Fibroblast of lung (primary cell): ENCODE measurements around the gene GRIN1. TPM values are rescaled to one million over a fixed set of nuclear protein-coding genes. Genes with fewer than 3 reads are reported as not detected.

Experiments used
- DNase-seq, 2 donors: peaks; one replicate each; pipeline versions ENCODE4 v3.0.0 to v3.0.0-alpha.2; 2010; ENCODE audit warnings: low read depth in 2 of 2
- H2AFZ ChIP-seq: 2 replicates; pipeline ENCODE4 v1.5.1; 2012; ENCODE audit warnings: low read length, control low read depth, inconsistent platforms
- H3K27ac ChIP-seq: 2 replicates; pipeline ENCODE4 v1.5.1; 2011; ENCODE audit warnings: low read length, control low read depth; ENCODE audit not compliant: insufficient read depth
- H3K27me3 ChIP-seq: 2 replicates; pipeline ENCODE4 v1.5.1; 2011; ENCODE audit warnings: mild to moderate bottlenecking, low read length; ENCODE audit not compliant: control insufficient read depth, insufficient read depth
- H3K36me3 ChIP-seq: 2 replicates; pipeline ENCODE4 v1.5.1; 2011; ENCODE audit warnings: low read length; ENCODE audit not compliant: control insufficient read depth, insufficient read depth
- H3K4me1 ChIP-seq: 2 replicates; pipeline ENCODE4 v1.5.1; 2011; ENCODE audit warnings: low read length; ENCODE audit not compliant: control insufficient read depth, insufficient read depth; ENCODE audit errors: extremely low read depth
- H3K4me2 ChIP-seq: 2 replicates; pipeline ENCODE4 v1.5.1; 2011; ENCODE audit warnings: low read length, control low read depth; ENCODE audit not compliant: insufficient read depth; ENCODE audit errors: extremely low read depth
- H3K4me3 ChIP-seq, 4 experiments: fragments of 200-600 bp in 1 of 4; sonication (generic) in 1 of 4; replicated peaks in 1 of 4; 2 replicates each; pipeline ENCODE4 v1.5.1; 2011 to 2016; ENCODE audit warnings: low read length in 4 of 4, low read depth in 3 of 4, mild to moderate bottlenecking in 3 of 4, control low read depth in 2 of 4, inconsistent platforms in 1 of 4, mixed read lengths in 1 of 4; ENCODE audit not compliant: insufficient read depth in 1 of 4; ENCODE audit errors: control extremely low read depth in 1 of 4
- H3K79me2 ChIP-seq: 2 replicates; pipeline ENCODE4 v1.5.1; 2012; ENCODE audit warnings: mild to moderate bottlenecking, low read length, inconsistent platforms; ENCODE audit not compliant: control insufficient read depth, insufficient read depth
- H3K9ac ChIP-seq: 2 replicates; pipeline ENCODE4 v1.5.1; 2011; ENCODE audit warnings: mild to moderate bottlenecking, low read length, control low read depth; ENCODE audit not compliant: insufficient read depth
- H3K9me3 ChIP-seq: 2 replicates; pipeline ENCODE4 v1.5.1; 2012; ENCODE audit warnings: low read depth, low read length; ENCODE audit not compliant: control insufficient read depth, insufficient read depth
- H4K20me1 ChIP-seq: 2 replicates; pipeline ENCODE4 v1.5.1; 2011; ENCODE audit warnings: low read length; ENCODE audit not compliant: control insufficient read depth, insufficient read depth; ENCODE audit errors: extremely low read depth
- CTCF ChIP-seq, 2 donors: IDR thresholded peaks in 1 of 2; conservative IDR thresholded peaks in 1 of 2; 1 replicate in 1 of 2; 2 replicates in 1 of 2; pipeline ENCODE4 v1.5.1; 2011 to 2012; ENCODE audit warnings: low read length in 2 of 2, control low read depth in 1 of 2, inconsistent platforms in 1 of 2, low read depth in 1 of 2, mild to moderate bottlenecking in 1 of 2
- EZH2 ChIP-seq: IDR thresholded peaks from 2 replicates; pipeline ENCODE4 v1.5.1; 2012; ENCODE audit warnings: low read length, control low read depth, mild to moderate bottlenecking; ENCODE audit errors: missing control alignments
- polyA plus RNA-seq, 2 donors: library from polyadenylated mRNA; depleted of rRNA in 1 of 2; stranded (reverse) in 1 of 2; unstranded in 1 of 2; fragments of >200 nt; gene quantifications; 2 replicates each; pipeline ENCODE4 v1.2.1, GENCODE V29; 2011 to 2012; ENCODE audit warnings: missing spikeins in 1 of 2
- total RNA-seq: library from RNA; depleted of rRNA; stranded (reverse); fragments of >200 nt; gene quantifications from 2 replicates; pipeline ENCODE4 v1.2.1, GENCODE V29; 2014

Gene GRIN1
- total and polyA plus RNA-seq, 2 donors (not counting 1 experiment from before 2014, with no cell fraction given) = under 0.01 to 0.08 TPM

- TF ChIP-seq EZH2 = peak; percentile 61
- no peak for TF ChIP-seq CTCF (conservative IDR thresholded peaks at IDR 0.05 in 1 of 2, IDR thresholded peaks at IDR 0.05 in 1 of 2; ENCODE audit: low read depth in 1 of 2, low read length in 2 of 2)
- no peaks in the 10 kb centered on the region for H3K36me3 ChIP-seq
- H2AFZ ChIP-seq = no peak overlapping the region
- no peaks in the 10 kb centered on the region for H4K20me1 ChIP-seq
- no peak overlapping the region for H3K4me3 ChIP-seq
- no peak for DNase-seq
- H3K27me3 ChIP-seq = peaks cover 42% of the 10 kb centered on the region
- no peak overlapping the region for H3K4me2 ChIP-seq
- H3K27ac ChIP-seq = no peak overlapping the region
- no peaks in the 10 kb centered on the region for H3K79me2 ChIP-seq
- H3K9me3 ChIP-seq = no peaks in the 10 kb centered on the region
- H3K4me1 ChIP-seq = no peaks in the 10 kb centered on the region
- H3K9ac ChIP-seq = no peak overlapping the region
Observed at GRCh38 chr9:137161558-137162486, 22.9 kb downstream of the GRIN1 start.

- no peaks in the 10 kb centered on the region for H3K9me3 ChIP-seq
- no peaks in the 10 kb centered on the region for H3K79me2 ChIP-seq
- DNase-seq = no peak
- no peak overlapping the region for H3K27ac ChIP-seq
- no peaks in the 10 kb centered on the region for H3K4me1 ChIP-seq
- peaks cover 44% of the 10 kb centered on the region for H3K27me3 ChIP-seq
- H3K9ac ChIP-seq = no peak overlapping the region
- H2AFZ ChIP-seq = peak overlapping the region; percentile 30
- H3K36me3 ChIP-seq = no peaks in the 10 kb centered on the region
- peak overlapping the region in 2 of 4 experiments; percentile 7 to 17 for H3K4me3 ChIP-seq
- TF ChIP-seq CTCF (conservative IDR thresholded peaks at IDR 0.05 in 1 of 2, IDR thresholded peaks at IDR 0.05 in 1 of 2; ENCODE audit: low read depth in 1 of 2, low read length in 2 of 2) (no peak), EZH2 (peak; percentile 89)
- H3K4me2 ChIP-seq = peak overlapping the region; percentile 59
- H4K20me1 ChIP-seq = no peaks in the 10 kb centered on the region
Observed at GRCh38 chr9:137162505-137163364, 23.8 kb downstream of the GRIN1 start.

- Histone ChIP-seq H3K4me1 (no peaks in the 10 kb centered on the region), H3K79me2 (no peaks in the 10 kb centered on the region), H3K4me3 (peak overlapping the region in 2 of 4 experiments; percentile 7 to 17), H3K9ac (no peak overlapping the region), H4K20me1 (no peaks in the 10 kb centered on the region), H3K9me3 (no peaks in the 10 kb centered on the region), H2AFZ (peak overlapping the region; percentile 30), H3K4me2 (peak overlapping the region; percentile 59), H3K36me3 (no peaks in the 10 kb centered on the region), H3K27me3 (peaks cover 46% of the 10 kb centered on the region), H3K27ac (no peak overlapping the region)
- TF ChIP-seq EZH2 (peak; percentile 15), CTCF (conservative IDR thresholded peaks at IDR 0.05 in 1 of 2, IDR thresholded peaks at IDR 0.05 in 1 of 2; ENCODE audit: low read depth in 1 of 2, low read length in 2 of 2) (no peak)
- DNase-seq = no peak
Observed at GRCh38 chr9:137163365-137163715, 24.4 kb downstream of the GRIN1 start.
